Spleen (tissue), 7 donors: Measurements from ENCODE around the gene TEX22.

ENCODE experiments used
- POLR2A ChIP-seq, 3 donors: fragments of 450-650 bp; IDR thresholded peaks; one replicate each; pipeline ENCODE4 v1.5.1; 2017; ENCODE audit warnings: antibody characterized with exemption in 3 of 3, mild to moderate bottlenecking in 1 of 3
- TF ChIP-seq, protein P1 (sequence below), 11 experiments: fragments of 200-600 bp in 7 of 11; fragments of 450-650 bp in 4 of 11; sonication (generic) in 4 of 11; IDR thresholded peaks in 8 of 11; conservative IDR thresholded peaks in 3 of 11; 1 replicate in 7 of 11; 2 replicates in 4 of 11; pipeline versions ENCODE4 v1.4.0 to v1.8.0; 2016 to 2021; ENCODE audit warnings: antibody characterized with exemption in 11 of 11, inconsistent platforms in 4 of 11, mild to moderate bottlenecking in 1 of 11
- donor health status: DM: no; HTN: no; CAD: no; lungs with moderate emphysema.
- donor health status: DM: no; HTN: no; CAD: no.
- donor health status: DM: no; HTN: no; CAD: no.

DNA sequence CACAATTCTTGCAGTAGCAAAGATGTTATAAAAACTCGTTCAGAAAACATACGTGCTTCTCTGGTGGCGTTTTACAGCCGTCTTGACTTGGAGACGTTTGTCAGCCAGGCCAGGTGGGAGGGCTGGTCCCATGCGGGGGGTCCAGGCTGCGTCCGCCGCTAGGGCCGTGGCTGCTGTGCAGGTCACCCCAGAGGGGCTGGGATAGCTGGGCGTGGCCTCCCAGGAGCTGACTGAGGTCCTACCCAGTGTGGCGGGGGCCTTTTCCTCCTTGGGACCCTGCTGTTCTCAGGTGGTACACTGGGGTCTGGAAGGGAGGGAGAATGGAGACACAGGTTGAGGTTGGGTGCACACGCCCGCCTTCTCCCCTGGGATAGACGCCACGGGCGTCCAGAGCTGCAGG, 46.5 kb downstream of the TEX22 start:
- TF ChIP-seq, protein P1, sequence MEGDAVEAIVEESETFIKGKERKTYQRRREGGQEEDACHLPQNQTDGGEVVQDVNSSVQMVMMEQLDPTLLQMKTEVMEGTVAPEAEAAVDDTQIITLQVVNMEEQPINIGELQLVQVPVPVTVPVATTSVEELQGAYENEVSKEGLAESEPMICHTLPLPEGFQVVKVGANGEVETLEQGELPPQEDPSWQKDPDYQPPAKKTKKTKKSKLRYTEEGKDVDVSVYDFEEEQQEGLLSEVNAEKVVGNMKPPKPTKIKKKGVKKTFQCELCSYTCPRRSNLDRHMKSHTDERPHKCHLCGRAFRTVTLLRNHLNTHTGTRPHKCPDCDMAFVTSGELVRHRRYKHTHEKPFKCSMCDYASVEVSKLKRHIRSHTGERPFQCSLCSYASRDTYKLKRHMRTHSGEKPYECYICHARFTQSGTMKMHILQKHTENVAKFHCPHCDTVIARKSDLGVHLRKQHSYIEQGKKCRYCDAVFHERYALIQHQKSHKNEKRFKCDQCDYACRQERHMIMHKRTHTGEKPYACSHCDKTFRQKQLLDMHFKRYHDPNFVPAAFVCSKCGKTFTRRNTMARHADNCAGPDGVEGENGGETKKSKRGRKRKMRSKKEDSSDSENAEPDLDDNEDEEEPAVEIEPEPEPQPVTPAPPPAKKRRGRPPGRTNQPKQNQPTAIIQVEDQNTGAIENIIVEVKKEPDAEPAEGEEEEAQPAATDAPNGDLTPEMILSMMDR (IDR thresholded peaks at IDR 0.05 in 8 of 11, conservative IDR thresholded peaks at IDR 0.05 in 3 of 11), result no peak
- no peak for TF ChIP-seq POLR2A (IDR thresholded peaks at IDR 0.05)
